Measurements from ENCODE around the gene TPH2. TPM values are rescaled to one million over a fixed set of nuclear protein-coding genes. Genes with fewer than 3 reads are reported as not detected.

The TPH2 gene
- total RNA-seq, 6 experiments from 2014 or later: 0.13 TPM; not detected in 5

DNA sequence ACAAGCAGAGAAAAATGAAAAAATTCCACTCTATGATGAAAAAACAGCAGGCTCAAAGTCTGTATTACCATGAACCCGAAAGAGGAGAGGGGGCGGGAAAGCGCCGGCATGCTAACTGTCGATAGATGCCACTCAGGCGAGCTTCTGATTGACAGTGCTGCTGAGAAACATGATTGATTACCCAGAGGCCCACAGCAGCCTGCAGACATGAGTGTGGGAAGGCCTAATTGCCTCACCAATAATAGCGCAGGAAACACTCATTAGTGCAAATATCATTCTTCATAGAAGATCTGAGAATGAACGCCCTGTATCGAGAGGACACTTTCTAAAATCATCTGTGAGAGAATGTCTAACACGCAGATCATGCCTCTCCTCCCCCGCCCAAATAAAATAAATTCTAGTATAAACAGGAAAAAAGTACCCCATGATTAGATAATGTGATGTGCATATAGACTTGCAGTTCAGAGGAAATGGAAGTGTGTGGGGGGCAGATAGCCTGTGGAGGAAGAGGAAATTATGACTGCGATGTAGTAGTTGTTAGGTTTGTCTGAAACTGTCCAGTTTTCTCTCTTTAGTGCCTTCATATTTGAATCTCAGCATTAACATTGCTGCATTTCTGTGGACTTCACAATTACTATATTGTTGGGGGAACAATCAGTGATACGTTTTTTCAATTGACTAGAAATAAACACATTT, 15.6 kb downstream of the TPH2 start:
- no peaks in the 10 kb centered on the region for H3K9me3 ChIP-seq
- H3K27ac ChIP-seq: peak overlapping the region in 2 of 3 donors; percentile 27 to 49
- H3K27me3 ChIP-seq: no peaks in the 10 kb centered on the region
- intact Hi-C loops (cut with DNase I): no loop called here
- no peak for DNase-seq
- no peaks in the 10 kb centered on the region for H3K36me3 ChIP-seq
- peaks cover 0 to 36% (median 15%) of the 10 kb centered on the region in 4 donors for H3K4me1 ChIP-seq
- peak; percentile 15 to 65 (median 25) for ATAC-seq
- no peak overlapping the region for H3K4me3 ChIP-seq
- WGBS (ENCODE audit: insufficient coverage, low coverage, low lambda C conversion rate, missing lambda C conversion rate): 43% methylated on average over 12 of the region's 13 CpGs
- TF ChIP-seq POLR2A (IDR thresholded peaks at IDR 0.05): no peak
- TF ChIP-seq, protein P1, sequence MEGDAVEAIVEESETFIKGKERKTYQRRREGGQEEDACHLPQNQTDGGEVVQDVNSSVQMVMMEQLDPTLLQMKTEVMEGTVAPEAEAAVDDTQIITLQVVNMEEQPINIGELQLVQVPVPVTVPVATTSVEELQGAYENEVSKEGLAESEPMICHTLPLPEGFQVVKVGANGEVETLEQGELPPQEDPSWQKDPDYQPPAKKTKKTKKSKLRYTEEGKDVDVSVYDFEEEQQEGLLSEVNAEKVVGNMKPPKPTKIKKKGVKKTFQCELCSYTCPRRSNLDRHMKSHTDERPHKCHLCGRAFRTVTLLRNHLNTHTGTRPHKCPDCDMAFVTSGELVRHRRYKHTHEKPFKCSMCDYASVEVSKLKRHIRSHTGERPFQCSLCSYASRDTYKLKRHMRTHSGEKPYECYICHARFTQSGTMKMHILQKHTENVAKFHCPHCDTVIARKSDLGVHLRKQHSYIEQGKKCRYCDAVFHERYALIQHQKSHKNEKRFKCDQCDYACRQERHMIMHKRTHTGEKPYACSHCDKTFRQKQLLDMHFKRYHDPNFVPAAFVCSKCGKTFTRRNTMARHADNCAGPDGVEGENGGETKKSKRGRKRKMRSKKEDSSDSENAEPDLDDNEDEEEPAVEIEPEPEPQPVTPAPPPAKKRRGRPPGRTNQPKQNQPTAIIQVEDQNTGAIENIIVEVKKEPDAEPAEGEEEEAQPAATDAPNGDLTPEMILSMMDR (IDR thresholded peaks at IDR 0.05): no peak

DNA sequence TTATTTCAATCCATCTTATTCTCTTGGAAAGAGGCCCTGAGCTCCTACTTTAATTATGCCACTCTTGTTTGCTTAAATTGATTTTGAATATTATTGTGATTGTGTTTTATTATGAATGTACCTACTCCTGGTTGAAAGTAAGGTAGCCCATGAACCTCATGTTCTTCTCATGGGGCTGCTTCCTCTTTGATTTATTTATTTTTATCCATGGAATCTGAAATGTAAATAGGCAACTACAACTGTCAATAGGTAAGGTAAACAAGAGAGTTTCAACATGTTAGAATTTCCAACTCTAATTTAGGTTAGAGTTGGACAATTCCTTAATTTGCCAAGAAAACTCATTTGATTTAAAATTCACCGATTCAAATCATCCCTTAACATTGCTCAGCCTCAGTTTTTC, 16.2 kb downstream of the TPH2 start:
- H3K27me3 ChIP-seq: no peaks in the 10 kb centered on the region
- 44% methylated on average over 1 of the region's 1 CpG for WGBS (ENCODE audit: insufficient coverage, low coverage, low lambda C conversion rate, missing lambda C conversion rate)

DNA sequence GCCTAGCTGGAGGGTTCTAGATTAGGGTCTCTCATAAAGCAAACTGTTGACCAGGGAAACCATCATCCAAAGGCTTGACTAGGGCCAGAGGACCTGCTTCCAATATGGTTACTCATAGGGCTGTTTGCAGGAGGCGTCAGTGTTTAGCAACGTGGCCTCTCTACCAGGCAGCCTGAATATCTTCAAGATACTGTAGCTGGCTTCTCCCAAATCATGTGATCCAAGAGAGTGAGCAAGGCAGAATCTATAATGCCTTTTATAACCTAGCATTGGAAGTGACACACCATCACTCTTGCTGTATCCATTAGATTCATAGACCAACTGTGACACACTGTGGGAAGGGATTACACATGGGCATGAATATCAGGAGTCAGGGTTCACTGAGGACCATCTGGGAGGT, 17.3 kb downstream of the TPH2 start:
- H3K27me3 ChIP-seq: no peaks in the 10 kb centered on the region
- DNase-seq: no peak
- H3K9me3 ChIP-seq: no peaks in the 10 kb centered on the region
- 100% methylated on average over 2 of the region's 2 CpGs for WGBS (ENCODE audit: insufficient coverage, low coverage, low lambda C conversion rate, missing lambda C conversion rate)
- H3K27ac ChIP-seq: no peak overlapping the region
- TF ChIP-seq, protein P1 (IDR thresholded peaks at IDR 0.05): no peak
- TF ChIP-seq POLR2A (IDR thresholded peaks at IDR 0.05): no peak
- H3K36me3 ChIP-seq: no peaks in the 10 kb centered on the region
- intact Hi-C loops (cut with DNase I): no loop called here
- ATAC-seq: no peak
- H3K4me1 ChIP-seq: peaks cover 0 to 39% (median 15%) of the 10 kb centered on the region in 4 donors
- no peak overlapping the region for H3K4me3 ChIP-seq

More for the DNA sequence above, 16.2 kb downstream of the TPH2 start:
- H3K4me1 ChIP-seq: peaks cover 0 to 39% (median 15%) of the 10 kb centered on the region in 4 donors
- DNase-seq: no peak
- TF ChIP-seq POLR2A (IDR thresholded peaks at IDR 0.05): no peak
- TF ChIP-seq, protein P1 (IDR thresholded peaks at IDR 0.05): no peak
- H3K9me3 ChIP-seq: no peaks in the 10 kb centered on the region
- peak; percentile 59 to 84 (median 68) for ATAC-seq
- H3K36me3 ChIP-seq: no peaks in the 10 kb centered on the region
- peak overlapping the region; percentile 47 to 49 (median 48) for H3K27ac ChIP-seq
- H3K4me3 ChIP-seq: no peak overlapping the region
- intact Hi-C loops (cut with DNase I): no loop called here

DNA sequence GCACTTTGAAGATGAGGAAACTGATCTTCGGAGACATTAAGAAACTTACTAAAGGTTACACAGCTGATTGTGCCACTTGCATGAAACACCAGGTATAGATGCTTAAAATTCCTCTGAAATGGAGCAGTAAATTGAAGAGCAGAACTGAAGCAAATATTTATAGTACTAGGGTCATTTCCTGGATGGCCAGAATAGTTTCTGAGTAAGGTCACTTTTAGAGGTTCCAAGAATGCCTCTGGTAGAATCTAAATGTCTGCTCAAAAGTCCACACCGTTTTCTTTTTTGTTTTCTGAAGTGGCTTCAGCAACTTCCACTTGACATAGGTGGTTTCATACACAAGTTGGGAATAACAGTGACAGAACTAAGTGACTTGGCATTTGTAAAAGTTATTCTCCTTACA, 19.4 kb downstream of the TPH2 start:
- no peaks in the 10 kb centered on the region for H3K27me3 ChIP-seq
- WGBS (ENCODE audit: insufficient coverage, low coverage, low lambda C conversion rate, missing lambda C conversion rate): 15% methylated on average over 2 of the region's 2 CpGs
- no peaks in the 10 kb centered on the region for H3K9me3 ChIP-seq
- DNase-seq (no peak), ATAC-seq (peak; percentile 49 to 71 (median 60))
- peak overlapping the region in 2 of 3 donors; percentile 21 to 48 for H3K27ac ChIP-seq
- intact Hi-C loops (cut with DNase I): no loop called here
- no peak overlapping the region for H3K4me3 ChIP-seq
- TF ChIP-seq, protein P1 (IDR thresholded peaks at IDR 0.05): no peak
- peaks cover 0 to 39% (median 15%) of the 10 kb centered on the region in 4 donors for H3K4me1 ChIP-seq
- no peaks in the 10 kb centered on the region for H3K36me3 ChIP-seq
